Activated CD8-positive, alpha-beta memory T cell treated with anti-CD3 and anti-CD28 coated beads for 24 hours (primary cell): ENCODE results near the gene CD101.

Source experiments
- DNase-seq: peaks from one replicate; pipeline ENCODE4 v3.0.0-alpha.2; 2020

Gene CD101

DNA sequence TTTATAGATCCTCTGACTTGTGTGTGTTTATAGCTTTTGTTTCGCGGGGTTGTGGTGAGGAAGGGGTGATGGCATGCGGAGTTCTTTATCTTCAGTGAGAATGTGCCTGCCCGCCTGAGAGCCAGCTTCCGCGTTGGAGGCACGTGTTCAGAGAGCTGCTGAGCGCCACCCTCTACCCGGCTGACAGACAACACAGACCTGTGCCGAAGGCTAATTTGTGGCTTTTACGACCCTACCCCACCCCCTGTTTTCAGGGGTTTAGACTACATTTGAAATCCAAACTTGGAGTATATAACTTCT lies 14.4 kb upstream of the CD101 start:
- peak; percentile 87 for DNase-seq

DNA sequence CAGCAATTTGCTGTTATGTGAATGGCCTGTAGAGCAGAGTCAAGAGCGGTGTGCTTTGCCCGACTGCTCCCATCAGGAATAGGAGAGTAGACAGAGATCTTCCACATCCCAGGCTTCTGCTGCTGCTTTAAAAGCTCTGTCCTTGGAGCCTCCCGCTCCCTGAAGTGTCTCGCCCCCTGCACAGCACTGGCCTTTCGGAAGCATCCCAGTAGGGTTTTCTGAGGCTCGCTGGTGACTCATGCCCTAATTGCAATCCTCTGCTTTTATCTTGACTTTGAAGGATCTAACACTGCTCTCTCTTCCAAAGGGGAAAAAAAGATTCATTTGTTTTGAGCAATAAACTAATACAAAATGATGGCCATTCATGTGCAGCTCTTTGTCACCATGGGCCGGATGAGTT lies 13.3 kb upstream of the CD101 start:
- DNase-seq: no peak

GRCh38 chr1:116988908-116989307 lies 12.7 kb upstream of the CD101 start:
- DNase-seq: no peak

GRCh38 chr1:116989835-116990234 lies 11.7 kb upstream of the CD101 start:
- no peak for DNase-seq

DNA sequence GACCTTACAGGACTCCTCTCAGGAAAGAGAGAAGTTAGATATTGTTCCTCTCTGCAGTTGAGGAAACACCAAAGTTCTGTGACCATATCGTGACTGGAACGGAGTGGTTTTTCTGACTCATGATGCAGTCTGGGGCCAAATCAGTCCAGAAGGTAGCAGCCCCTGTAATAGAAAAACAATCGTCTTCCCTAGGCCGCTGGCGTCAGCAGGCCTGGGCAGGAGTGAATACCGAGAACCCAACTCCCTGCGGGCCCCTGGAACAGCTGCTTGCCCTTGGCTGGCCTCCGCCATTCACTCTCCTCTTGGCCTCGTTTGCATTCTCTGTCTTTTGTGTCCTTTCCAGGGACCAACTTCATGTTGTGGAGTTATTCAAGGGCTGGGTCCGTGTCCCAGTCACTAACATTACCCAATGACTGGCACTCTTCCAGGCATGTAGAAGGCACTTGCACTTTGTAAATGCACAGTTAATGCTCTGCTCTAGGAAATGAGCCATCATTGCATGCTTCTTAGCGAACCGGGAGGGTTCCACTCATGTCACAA lies 10.9 kb upstream of the CD101 start:
- no peak for DNase-seq

DNA sequence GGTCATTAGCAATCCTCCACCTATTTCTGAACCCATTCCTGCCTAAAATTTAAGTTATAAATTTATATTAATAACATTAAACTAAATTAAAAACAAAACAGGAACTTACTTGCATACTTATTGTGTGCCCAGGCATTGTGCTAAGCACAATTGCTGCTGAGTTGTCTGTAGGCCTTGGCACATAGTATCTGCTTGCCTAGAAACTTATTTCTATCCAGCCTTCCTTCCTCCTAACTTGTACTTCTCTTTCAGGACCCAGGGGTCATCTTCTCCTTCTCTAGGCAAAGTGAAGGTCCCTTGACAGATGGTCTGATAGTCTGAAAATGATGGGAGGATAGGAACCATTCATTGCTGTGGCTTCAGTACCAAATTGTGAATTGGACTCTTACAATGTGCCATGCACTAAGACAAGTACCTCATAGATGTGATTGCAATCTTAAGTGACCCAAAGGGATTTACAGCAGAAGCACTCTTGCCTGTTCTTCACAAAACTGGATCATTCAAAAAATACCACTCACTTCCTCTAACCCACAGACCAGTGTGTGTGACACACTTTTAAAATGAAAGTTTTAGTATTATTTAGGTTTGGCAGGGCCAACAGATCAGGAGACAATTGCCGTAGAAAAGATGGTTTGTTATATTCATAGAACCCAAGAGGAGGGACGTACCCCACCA lies 10.3 kb upstream of the CD101 start:
- DNase-seq: no peak

DNA sequence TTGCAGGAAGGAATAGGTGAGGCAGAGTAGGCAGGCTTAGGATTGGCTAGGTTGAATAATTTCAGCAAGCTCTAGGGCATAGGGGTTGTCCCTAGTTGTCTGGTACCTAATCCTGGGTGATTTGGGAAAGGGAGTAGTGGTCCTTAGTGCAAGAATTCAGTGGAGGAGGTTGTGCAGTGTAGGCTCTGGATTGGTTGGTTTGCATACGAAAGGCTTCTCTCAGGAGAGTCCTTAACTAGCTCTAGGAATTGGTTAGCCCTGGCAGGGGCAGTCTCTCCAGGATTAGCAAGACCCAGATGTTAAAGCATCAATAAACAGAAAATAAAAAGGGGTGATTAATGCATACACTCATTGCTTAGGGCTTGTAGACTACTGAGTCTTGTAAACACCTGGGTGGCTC lies 9.6 kb upstream of the CD101 start:
- DNase-seq: no peak

DNA sequence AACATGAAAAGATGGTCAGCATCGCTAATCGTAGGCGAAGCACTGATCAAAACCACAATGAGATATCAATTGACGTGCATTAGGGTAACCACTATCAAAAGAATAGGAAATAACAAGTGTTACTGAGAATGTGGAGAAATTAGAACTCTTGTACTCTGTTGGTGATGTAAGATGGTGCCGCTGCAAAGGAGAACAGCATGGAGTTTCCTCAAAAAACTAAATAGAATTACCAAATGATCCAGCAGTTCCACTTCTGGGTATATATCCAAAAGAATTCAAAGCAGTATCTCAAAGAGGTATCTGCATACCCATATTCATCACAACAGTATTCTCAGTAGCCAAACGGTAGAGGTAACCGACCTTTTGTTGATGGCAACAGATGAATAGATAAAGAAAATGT lies 8.3 kb upstream of the CD101 start:
- no peak for DNase-seq

- DNase-seq: no peak
Measured at GRCh38 chr1:116994411-116994810, 7.1 kb upstream of the CD101 start.

- DNase-seq: no peak
Measured at GRCh38 chr1:116997066-116997465, 4.5 kb upstream of the CD101 start.

- no peak for DNase-seq
Measured at GRCh38 chr1:116997636-116998035, 3.9 kb upstream of the CD101 start.

GRCh38 chr1:116999596-116999995 lies 2.0 kb upstream of the CD101 start:
- no peak for DNase-seq

DNA sequence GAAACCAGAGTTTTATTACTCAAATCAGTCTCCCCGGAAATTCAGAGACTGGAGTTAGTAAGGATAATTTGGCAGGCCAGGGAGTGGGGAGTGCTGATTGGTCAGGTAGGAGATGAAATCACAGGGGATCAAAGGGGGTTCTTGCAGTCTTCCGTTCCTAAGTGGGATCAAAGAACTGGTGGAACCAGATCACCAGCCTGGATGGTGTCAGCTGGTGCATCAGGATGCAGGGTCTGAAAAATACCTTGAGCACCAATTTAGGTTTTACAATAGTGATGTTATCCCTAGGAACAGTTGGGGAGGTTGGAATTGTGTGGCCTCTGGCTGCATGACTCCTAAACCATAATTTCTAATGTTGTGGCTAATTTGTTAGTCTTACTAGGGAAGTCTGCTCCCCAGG lies 1.4 kb upstream of the CD101 start:
- no peak for DNase-seq

GRCh38 chr1:117003223-117003875 lies 1.8 kb downstream of the CD101 start:
- no peak for DNase-seq

GRCh38 chr1:117007719-117008013 lies 6.1 kb downstream of the CD101 start:
- no peak for DNase-seq

GRCh38 chr1:117008656-117009055 lies 7.1 kb downstream of the CD101 start:
- no peak for DNase-seq

DNA sequence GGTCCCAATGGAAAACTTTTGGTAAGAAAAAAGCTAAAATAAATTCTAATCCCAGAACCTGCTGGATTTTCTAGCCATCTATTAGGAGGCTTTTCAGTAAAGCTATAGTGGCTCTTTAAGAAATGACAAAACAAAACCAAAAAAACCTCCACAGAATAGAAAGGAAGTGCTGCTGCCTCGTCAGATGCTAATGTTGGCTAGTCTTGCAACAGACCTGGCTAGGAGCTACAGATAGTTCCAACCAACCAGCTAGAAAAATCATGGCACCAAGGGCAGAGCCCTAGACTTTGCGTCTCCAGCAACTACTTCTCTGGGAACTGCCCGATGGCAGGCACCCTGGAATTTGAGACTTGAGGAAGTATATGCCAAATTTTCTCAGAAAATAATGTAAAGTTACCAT lies 7.6 kb downstream of the CD101 start:
- DNase-seq: no peak

- no peak for DNase-seq
Measured at GRCh38 chr1:117010310-117010969, 8.9 kb downstream of the CD101 start.

DNA sequence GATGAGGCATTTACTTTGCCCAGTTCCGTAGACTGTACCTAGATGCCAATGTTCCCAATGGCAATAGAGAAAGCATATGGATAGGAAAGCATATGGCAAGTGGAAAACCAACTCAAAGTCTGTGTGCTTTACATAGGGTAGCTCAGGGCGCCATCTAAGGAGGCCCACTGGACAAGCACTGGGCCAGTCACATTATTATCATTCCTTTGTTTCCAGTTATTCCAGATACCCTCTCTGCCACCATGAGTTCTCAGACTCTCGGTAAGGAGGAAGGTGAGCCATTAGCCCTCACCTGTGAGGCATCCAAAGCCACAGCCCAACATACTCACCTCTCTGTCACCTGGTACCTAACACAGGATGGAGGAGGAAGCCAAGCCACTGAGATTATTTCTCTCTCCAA lies 9.8 kb downstream of the CD101 start:
- no peak for DNase-seq

- DNase-seq: no peak
Measured at GRCh38 chr1:117013309-117013858, 11.8 kb downstream of the CD101 start.

GRCh38 chr1:117014209-117014608 lies 12.6 kb downstream of the CD101 start:
- DNase-seq: no peak

GRCh38 chr1:117015724-117016123 lies 14.2 kb downstream of the CD101 start:
- DNase-seq: no peak

DNA sequence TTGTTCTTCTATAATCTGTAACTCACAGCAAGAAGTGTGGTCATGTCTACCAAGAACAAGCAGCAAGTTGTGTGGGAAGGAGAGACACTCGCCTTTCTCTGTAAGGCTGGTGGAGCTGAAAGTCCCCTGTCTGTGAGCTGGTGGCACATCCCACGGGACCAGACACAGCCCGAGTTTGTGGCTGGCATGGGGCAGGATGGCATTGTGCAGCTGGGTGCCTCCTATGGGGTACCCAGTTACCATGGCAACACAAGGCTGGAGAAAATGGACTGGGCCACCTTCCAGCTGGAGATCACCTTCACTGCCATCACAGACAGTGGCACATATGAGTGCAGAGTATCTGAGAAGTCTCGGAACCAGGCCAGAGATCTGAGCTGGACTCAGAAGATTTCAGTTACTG lies 15.5 kb downstream of the CD101 start:
- no peak for DNase-seq

- DNase-seq: no peak
Measured at GRCh38 chr1:117017648-117018047, 16.1 kb downstream of the CD101 start.
